Dedifferentiated amniotic fluid mesenchymal stem cell (primary cell): ENCODE measurements around the gene PCDHA4.
"Not testable (repeated sequence)": the region's sequence is repeated elsewhere in the genome, so short reads cannot be mapped to it uniquely, and the experiment has no call there.

Source experiments
- DNase-seq: peaks from one replicate; pipeline ENCODE4 v3.0.0-alpha.2; 2016; ENCODE audit errors: extremely low spot score

Gene PCDHA4

GRCh38 chr5:140806834-140807775, at the start of gene PCDHA4:
Gene PCDHA4, plus strand, starts transcription at chr5:140807068.
- no peak for DNase-seq

DNA sequence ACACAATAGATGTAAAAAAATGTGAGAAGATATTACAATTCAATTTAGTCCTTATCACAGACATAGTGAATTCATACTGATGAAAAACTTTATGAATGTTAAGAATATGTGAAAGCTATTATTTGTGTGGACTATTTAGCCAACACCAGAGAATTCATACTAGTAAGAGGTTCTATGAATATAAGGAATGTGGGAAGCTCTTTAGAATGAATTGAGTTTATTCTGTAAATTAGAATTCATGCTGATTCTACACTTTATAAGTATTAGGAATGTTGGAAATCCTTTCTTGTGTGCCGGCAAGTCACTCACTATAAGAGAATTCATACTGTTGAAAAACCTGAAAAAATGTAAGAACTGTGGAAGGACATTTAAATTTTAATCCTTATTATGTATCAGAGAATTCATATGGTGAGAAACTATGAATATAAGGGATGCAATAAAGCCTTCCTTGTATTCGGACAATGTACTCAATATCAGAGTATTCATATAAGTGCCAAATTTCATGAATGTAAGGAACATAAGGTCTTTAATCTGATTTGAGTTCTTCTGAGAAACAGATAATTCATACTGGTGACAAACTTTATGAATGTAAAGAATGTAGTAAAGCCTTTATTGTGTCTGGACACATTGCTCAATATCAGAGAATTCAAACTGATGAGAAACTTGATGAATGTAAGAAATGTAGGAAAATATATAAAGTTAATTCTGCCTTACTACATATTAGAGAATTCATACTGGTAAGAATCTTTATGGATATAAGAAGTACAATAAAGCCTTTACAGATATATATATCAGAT, 42.5 kb upstream of the PCDHA4 start:
- no peak for DNase-seq

- no peak for DNase-seq
Measured at GRCh38 chr5:140767444-140767843, 39.4 kb upstream of the PCDHA4 start.

- DNase-seq, result no peak
Measured at GRCh38 chr5:140780512-140780911, 26.4 kb upstream of the PCDHA4 start.

- DNase-seq, result no peak
Measured at GRCh38 chr5:140785905-140786686, 20.8 kb upstream of the PCDHA4 start, which contains the start of gene PCDHA1. Gene PCDHA1, plus strand, starts transcription at chr5:140786140.

- not testable (repeated sequence) for DNase-seq
Measured at GRCh38 chr5:140787422-140787821, 19.4 kb upstream of the PCDHA4 start.

- not testable (repeated sequence) for DNase-seq
Measured at GRCh38 chr5:140787849-140788504, 18.9 kb upstream of the PCDHA4 start.

DNA sequence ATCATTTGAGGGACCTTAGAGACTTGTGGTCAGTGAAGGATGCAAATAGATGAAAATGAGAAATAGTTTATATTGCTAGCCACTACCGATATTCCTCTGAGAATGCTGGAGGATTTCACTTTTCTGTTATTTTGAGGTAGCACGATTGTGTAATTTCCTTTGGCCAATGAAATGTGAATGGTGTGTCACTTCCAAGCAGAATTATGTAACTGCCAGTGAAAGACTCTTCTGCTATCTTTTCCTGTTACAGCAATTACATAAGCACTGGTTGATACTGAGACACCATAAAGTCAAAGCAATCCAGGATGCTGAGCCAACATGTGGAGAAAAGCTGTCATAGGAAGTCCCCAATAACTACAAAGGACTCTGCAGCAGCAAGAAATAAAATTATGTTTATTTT, 15.8 kb upstream of the PCDHA4 start:
- DNase-seq, result no peak

- DNase-seq, result no peak
Measured at GRCh38 chr5:140794595-140795258, 12.1 kb upstream of the PCDHA4 start, which contains the start of gene PCDHA2. Gene PCDHA2, plus strand, starts transcription at chr5:140794852.

- DNase-seq, result no peak
Measured at GRCh38 chr5:140795259-140795641, 11.6 kb upstream of the PCDHA4 start.

DNA sequence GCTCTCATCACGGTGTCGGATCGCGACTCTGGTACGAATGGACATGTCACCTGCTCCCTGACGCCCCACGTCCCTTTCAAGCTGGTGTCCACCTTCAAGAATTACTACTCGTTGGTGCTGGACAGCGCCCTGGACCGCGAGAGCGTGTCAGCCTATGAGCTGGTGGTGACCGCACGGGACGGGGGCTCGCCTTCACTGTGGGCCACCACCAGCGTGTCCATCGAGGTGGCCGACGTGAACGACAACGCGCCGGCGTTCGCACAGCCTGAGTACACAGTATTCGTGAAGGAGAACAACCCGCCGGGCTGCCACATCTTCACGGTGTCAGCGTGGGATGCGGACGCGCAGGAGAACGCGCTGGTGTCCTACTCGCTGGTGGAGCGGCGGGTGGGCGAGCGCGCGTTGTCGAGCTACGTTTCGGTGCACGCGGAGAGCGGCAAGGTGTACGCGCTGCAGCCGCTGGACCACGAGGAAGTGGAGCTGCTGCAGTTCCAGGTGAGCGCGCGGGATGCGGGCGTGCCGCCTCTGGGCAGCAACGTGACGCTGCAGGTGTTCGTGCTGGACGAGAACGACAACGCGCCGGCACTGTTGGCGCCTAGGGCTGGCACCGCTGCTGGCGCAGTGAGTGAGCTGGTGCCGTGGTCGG, 10.7 kb upstream of the PCDHA4 start:
- DNase-seq, result not testable (repeated sequence)

DNA sequence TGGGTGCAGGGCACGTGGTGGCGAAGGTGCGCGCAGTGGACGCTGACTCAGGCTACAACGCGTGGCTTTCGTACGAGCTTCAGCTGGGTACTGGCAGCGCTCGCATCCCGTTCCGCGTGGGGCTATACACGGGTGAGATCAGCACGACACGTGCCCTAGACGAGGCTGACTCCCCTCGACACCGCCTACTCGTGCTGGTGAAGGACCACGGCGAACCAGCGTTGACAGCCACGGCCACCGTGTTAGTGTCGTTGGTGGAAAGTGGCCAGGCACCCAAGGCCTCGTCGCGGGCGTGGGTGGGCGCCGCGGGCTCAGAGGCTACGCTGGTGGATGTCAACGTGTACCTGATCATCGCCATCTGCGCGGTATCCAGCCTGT, 10.2 kb upstream of the PCDHA4 start:
- DNase-seq, result no peak

- no peak for DNase-seq
Measured at GRCh38 chr5:140800816-140801493, 5.9 kb upstream of the PCDHA4 start, which contains the start of gene PCDHA3. Gene PCDHA3, plus strand, starts transcription at chr5:140801057.

DNA sequence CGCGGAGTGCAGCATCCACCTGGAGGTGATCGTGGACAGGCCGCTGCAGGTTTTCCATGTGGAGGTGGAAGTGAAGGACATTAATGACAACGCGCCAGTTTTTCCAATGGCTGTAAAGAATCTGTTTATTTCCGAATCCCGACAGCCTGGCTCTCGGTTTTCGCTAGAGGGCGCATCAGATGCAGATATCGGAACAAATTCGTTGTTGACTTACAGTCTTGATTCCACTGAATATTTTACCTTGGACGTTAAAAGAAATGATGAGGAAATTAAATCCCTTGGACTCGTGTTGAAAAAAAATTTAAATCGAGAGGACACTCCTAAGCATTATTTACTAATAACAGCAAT, 5.4 kb upstream of the PCDHA4 start:
- DNase-seq, result no peak

DNA sequence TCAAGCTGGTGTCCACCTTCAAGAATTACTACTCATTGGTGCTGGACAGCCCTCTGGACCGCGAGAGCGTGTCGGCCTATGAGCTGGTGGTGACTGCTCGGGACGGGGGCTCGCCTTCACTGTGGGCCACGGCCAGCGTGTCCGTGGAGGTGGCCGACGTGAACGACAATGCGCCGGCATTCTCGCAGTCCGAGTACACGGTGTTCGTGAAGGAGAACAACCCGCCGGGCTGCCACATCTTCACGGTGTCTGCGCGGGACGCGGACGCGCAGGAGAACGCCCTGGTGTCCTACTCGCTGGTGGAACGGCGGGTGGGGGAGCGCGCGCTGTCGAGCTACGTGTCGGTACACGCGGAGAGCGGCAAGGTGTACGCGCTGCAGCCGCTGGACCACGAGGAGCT, 4.5 kb upstream of the PCDHA4 start:
- DNase-seq, result not testable (repeated sequence)

- DNase-seq, result no peak
Measured at GRCh38 chr5:140802781-140803271, 4.0 kb upstream of the PCDHA4 start.

DNA sequence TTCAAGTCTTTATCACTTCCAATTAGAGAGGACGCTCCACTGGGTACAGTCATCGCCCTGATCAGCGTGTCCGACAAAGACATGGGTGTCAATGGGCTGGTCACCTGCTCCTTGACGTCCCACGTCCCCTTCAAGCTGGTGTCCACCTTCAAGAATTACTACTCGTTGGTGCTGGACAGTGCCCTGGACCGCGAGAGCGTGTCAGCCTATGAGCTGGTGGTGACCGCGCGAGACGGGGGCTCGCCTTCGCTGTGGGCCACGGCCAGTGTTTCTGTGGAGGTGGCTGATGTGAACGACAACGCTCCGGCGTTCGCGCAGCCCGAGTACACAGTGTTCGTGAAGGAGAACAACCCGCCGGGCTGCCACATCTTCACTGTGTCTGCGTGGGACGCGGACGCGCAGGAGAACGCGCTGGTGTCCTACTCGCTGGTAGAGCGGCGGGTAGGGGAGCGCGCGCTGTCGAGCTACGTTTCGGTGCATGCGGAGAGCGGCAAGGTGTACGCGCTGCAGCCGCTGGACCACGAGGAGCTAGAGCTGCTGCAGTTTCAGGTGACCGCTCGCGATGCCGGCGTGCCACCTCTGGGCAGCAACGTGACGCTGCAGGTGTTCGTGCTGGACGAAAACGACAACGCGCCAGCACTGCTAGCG, 1.5 kb downstream of the PCDHA4 start:
- not testable (repeated sequence) for DNase-seq

DNA sequence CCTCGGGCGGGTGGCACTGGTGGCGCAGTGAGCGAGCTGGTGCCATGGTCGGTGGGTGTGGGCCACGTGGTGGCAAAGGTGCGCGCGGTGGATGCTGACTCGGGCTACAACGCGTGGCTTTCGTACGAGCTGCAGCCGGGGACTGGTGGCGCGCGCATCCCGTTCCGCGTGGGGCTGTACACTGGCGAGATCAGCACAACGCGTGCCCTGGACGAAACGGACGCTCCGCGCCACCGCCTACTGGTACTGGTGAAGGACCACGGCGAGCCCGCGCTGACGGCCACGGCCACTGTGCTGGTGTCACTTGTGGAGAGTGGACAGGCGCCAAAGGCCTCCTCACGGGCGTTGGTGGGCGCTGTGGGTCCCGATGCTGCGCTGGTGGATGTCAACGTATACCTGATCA, 2.0 kb downstream of the PCDHA4 start:
- DNase-seq, result no peak
